ENCODE results near the gene CBX6.

The CBX6 gene

DNA sequence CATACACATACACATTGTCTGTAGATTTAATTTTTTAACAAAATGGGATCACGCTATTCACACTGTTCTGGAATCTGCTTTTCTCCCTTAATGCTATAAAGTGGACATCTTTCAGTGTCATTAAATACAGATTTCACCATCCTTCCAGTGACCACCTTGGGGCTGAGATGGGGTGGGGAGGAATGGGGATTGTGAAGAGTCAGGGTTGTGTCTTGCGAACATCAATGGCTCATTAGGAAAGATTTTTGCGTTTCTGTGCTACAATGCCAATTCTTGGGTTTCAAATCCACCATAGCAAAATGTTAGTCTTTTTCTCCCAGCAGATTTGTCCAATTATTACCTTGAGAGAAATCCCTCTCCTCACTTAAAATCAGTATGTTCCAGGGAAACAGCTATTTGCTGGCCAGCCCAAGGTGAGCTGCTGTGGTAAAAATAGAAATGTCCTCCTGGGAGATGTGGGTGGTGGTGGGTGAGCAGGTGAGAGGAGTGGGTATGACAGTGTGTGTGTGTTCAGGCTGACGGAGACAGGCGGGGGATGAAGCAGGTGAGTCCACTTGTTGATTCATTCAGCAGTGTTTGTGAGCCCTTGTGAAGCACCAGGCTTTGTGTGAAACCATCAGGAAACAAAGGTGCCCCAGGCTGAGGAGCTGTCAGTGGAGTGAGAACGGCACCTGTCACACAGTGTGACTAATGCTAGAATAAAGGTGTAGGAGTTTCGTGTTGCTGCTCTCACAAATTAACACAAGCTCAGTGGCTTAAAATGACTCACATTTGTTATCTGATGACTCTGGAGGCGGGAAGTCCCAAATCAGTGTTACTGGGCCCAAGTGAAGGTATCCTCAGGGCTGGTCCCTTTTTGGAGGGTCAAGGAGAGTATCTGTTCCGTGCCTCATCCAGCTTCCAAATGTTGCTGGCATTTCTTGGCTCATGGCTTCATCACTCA is 1.7 kb upstream of the CBX6 start:
- Histone ChIP-seq H3K4ac (ENCODE audit: low read length) (no peak overlapping the region), H2AK5ac (ENCODE audit: low read depth, low read length) (no peak overlapping the region), H3K4me3 (ENCODE audit: low read length in 2 of 2) (peak overlapping the region in 1 of 2 donors; percentile 93), H2BK120ac (ENCODE audit: low read depth, low read length) (no peak overlapping the region), H4K91ac (ENCODE audit: low read depth, low read length, poor library complexity) (no peak overlapping the region), H2BK12ac (ENCODE audit: low read length) (no peak overlapping the region), H3K18ac (ENCODE audit: low read length) (no peak overlapping the region), H3K27ac (replicated peaks; ENCODE audit: low read length) (no peak overlapping the region), H2AFZ (ENCODE audit: low read length) (peak overlapping the region; percentile 100), H2BK15ac (ENCODE audit: low read length) (no peak overlapping the region), H3K36me3 (replicated peaks in 1 of 2; ENCODE audit: control insufficient read depth in 2 of 2, insufficient read depth in 2 of 2, low read length in 2 of 2) (peaks cover 9 to 14% of the 10 kb centered on the region in 2 donors), H2BK5ac (ENCODE audit: low read length) (no peak overlapping the region), H3K27me3 (ENCODE audit: control insufficient read depth in 3 of 3, insufficient read depth in 3 of 3, low read depth in 1 of 3, low read length in 3 of 3) (peaks cover 0 to 22% (median 0%) of the 10 kb centered on the region in 3 experiments), H3K4me1 (ENCODE audit: control insufficient read depth in 2 of 2, insufficient read depth in 1 of 2, low read depth in 1 of 2, low read length in 2 of 2) (peaks cover 12 to 19% of the 10 kb centered on the region in 2 donors), H3K9ac (ENCODE audit: low read depth, low read length, poor library complexity) (no peak overlapping the region), H3K4me2 (ENCODE audit: insufficient read depth, low read length, poor library complexity, severe bottlenecking) (no peak overlapping the region), H3K9me3 (replicated peaks in 1 of 2; ENCODE audit: control insufficient read depth in 2 of 2, insufficient read depth in 1 of 2, low read depth in 1 of 2, low read length in 2 of 2) (no peaks in the 10 kb centered on the region), H3K14ac (ENCODE audit: low read length) (no peak overlapping the region), H3K79me1 (ENCODE audit: low read depth, low read length) (no peaks in the 10 kb centered on the region), H4K8ac (ENCODE audit: low read depth, low read length) (no peak overlapping the region), H3K23ac (ENCODE audit: low read depth, low read length, poor library complexity) (no peak overlapping the region)
- no CpG with 5 or more reads among the region's 9 CpGs for WGBS, 2 donors (ENCODE audit: extremely low coverage in 2 of 2, insufficient read length in 2 of 2, insufficient replicate concordance in 1 of 2)
- DNase-seq (ENCODE audit: low spot score) = no peak

DNA sequence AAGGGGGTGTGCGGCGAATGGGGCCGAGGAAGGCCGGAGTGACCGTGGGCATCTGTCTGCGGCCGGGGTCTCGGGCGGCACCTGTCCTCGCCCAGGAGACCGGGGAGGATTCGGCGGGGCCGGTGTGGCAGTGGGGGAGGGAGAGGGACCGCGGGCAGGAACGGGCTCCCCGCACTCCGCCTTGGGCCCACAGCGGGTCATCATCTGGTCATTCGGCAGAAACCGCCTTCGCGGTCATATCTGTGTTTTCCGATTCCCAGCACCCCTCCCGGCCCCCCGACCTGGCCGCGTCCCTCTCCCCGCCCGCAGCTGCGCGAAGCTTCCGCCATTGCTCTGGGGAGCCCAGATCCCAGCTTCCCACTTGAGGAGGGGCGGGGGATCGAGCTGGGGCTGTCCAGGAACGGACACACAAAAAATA is 824 bp upstream of the CBX6 start:
- Histone ChIP-seq H2BK5ac (ENCODE audit: low read length) (peak overlapping the region; percentile 43), H3K36me3 (replicated peaks in 1 of 2; ENCODE audit: control insufficient read depth in 2 of 2, insufficient read depth in 2 of 2, low read length in 2 of 2) (peaks cover 16 to 23% of the 10 kb centered on the region in 2 donors), H4K8ac (ENCODE audit: low read depth, low read length) (peak overlapping the region; percentile 66), H3K27me3 (ENCODE audit: control insufficient read depth in 3 of 3, insufficient read depth in 3 of 3, low read depth in 1 of 3, low read length in 3 of 3) (peaks cover 0 to 13% (median 0%) of the 10 kb centered on the region in 3 experiments), H3K4me3 (ENCODE audit: low read length in 2 of 2) (peak overlapping the region; percentile 85 to 93), H3K23ac (ENCODE audit: low read depth, low read length, poor library complexity) (no peak overlapping the region), H3K4me2 (ENCODE audit: insufficient read depth, low read length, poor library complexity, severe bottlenecking) (peak overlapping the region; percentile 67), H2BK12ac (ENCODE audit: low read length) (no peak overlapping the region), H3K4ac (ENCODE audit: low read length) (no peak overlapping the region), H3K79me1 (ENCODE audit: low read depth, low read length) (peaks cover 5% of the 10 kb centered on the region), H3K9me3 (replicated peaks in 1 of 2; ENCODE audit: control insufficient read depth in 2 of 2, insufficient read depth in 1 of 2, low read depth in 1 of 2, low read length in 2 of 2) (no peaks in the 10 kb centered on the region), H3K9ac (ENCODE audit: low read depth, low read length, poor library complexity) (peak overlapping the region; percentile 93), H2AFZ (ENCODE audit: low read length) (peak overlapping the region; percentile 100), H3K4me1 (ENCODE audit: control insufficient read depth in 2 of 2, insufficient read depth in 1 of 2, low read depth in 1 of 2, low read length in 2 of 2) (peaks cover 12 to 20% of the 10 kb centered on the region in 2 donors), H2AK5ac (ENCODE audit: low read depth, low read length) (peak overlapping the region; percentile 69), H2BK120ac (ENCODE audit: low read depth, low read length) (peak overlapping the region; percentile 65), H2BK15ac (ENCODE audit: low read length) (peak overlapping the region; percentile 52), H3K27ac (replicated peaks; ENCODE audit: low read length) (peak overlapping the region; percentile 65), H3K18ac (ENCODE audit: low read length) (peak overlapping the region; percentile 90), H3K14ac (ENCODE audit: low read length) (peak overlapping the region; percentile 21), H4K91ac (ENCODE audit: low read depth, low read length, poor library complexity) (no peak overlapping the region)
- DNase-seq (ENCODE audit: low spot score) = no peak
- no CpG with 5 or more reads among the region's 37 CpGs for WGBS, 2 donors (ENCODE audit: extremely low coverage in 2 of 2, insufficient read length in 2 of 2, insufficient replicate concordance in 1 of 2)

DNA sequence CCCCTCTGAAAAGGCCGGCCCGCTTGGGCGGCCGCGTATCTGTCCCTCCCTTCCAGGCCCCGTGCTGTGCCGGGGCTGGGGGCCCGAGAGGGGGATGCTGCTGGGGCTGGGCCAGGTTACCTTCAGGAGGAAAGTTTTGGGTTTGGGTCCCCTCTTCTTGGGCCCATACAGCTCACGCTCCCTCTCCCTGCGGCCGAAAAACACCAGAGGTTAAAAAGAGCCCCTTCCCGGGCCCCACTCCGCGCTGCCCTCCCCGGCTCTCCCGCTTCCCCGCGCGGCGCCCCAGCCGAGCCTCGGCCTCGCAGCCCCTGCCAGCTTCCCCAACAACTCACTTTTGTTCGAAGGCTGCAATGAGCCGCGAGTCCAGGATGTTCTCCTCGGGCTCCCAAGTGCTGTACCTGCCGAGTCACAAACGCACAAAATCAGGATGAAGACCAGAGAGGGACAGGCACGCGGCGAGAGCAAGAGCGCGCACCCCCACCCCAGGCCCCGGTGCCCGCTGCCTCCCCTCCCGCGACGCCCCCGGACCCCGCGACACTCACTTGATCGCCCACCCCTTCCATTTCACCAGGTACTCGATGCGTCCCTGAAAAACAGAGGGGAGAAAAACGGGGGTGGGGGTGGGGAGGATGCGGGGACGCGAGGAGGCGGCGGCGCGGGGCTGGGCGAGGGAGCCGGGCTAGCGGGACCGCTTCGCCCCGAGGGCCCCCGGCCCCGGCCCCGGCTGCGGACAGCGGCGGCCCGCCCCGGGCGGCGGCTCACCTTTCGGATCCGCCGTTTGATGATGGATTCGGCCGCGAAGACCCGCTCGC is 450 bp downstream of the CBX6 start:
- peak overlapping the region; percentile 68 for H3K4me2 ChIP-seq (ENCODE audit: insufficient read depth, low read length, poor library complexity, severe bottlenecking)
- peaks cover 12 to 20% of the 10 kb centered on the region in 2 donors for H3K4me1 ChIP-seq (ENCODE audit: control insufficient read depth in 2 of 2, insufficient read depth in 1 of 2, low read depth in 1 of 2, low read length in 2 of 2)
- peak overlapping the region; percentile 41 for H2AK5ac ChIP-seq (ENCODE audit: low read depth, low read length)
- H2BK12ac ChIP-seq (ENCODE audit: low read length) = no peak overlapping the region
- peak overlapping the region; percentile 78 for H3K14ac ChIP-seq (ENCODE audit: low read length)
- peaks cover 22 to 31% of the 10 kb centered on the region in 2 donors for H3K36me3 ChIP-seq (replicated peaks in 1 of 2; ENCODE audit: control insufficient read depth in 2 of 2, insufficient read depth in 2 of 2, low read length in 2 of 2)
- peak overlapping the region; percentile 84 for H2AFZ ChIP-seq (ENCODE audit: low read length)
- H3K27ac ChIP-seq (replicated peaks; ENCODE audit: low read length) = peak overlapping the region; percentile 75
- H2BK5ac ChIP-seq (ENCODE audit: low read length) = peak overlapping the region; percentile 85
- H3K27me3 ChIP-seq (ENCODE audit: control insufficient read depth in 3 of 3, insufficient read depth in 3 of 3, low read depth in 1 of 3, low read length in 3 of 3) = peaks cover 0 to 13% (median 0%) of the 10 kb centered on the region in 3 experiments
- WGBS, 2 donors (ENCODE audit: extremely low coverage in 2 of 2, insufficient read length in 2 of 2, insufficient replicate concordance in 1 of 2) = no CpG with 5 or more reads among the region's 77 CpGs
- peak overlapping the region; percentile 69 for H2BK15ac ChIP-seq (ENCODE audit: low read length)
- H3K9me3 ChIP-seq (replicated peaks in 1 of 2; ENCODE audit: control insufficient read depth in 2 of 2, insufficient read depth in 1 of 2, low read depth in 1 of 2, low read length in 2 of 2) = no peaks in the 10 kb centered on the region
- no peak overlapping the region for H3K4ac ChIP-seq (ENCODE audit: low read length)
- peak overlapping the region; percentile 88 to 93 for H3K4me3 ChIP-seq (ENCODE audit: low read length in 2 of 2)
- peaks cover 8% of the 10 kb centered on the region for H3K79me1 ChIP-seq (ENCODE audit: low read depth, low read length)
- no peak overlapping the region for H4K8ac ChIP-seq (ENCODE audit: low read depth, low read length)
- peak overlapping the region; percentile 93 for H3K9ac ChIP-seq (ENCODE audit: low read depth, low read length, poor library complexity)
- H3K18ac ChIP-seq (ENCODE audit: low read length) = peak overlapping the region; percentile 89
- H3K23ac ChIP-seq (ENCODE audit: low read depth, low read length, poor library complexity) = peak overlapping the region; percentile 23
- no peak overlapping the region for H4K91ac ChIP-seq (ENCODE audit: low read depth, low read length, poor library complexity)
- H2BK120ac ChIP-seq (ENCODE audit: low read depth, low read length) = peak overlapping the region; percentile 20
- no peak for DNase-seq (ENCODE audit: low spot score)
